HG03060 (cell line): ENCODE results near the gene CFAP299.
"Not testable (repeated sequence)": the region's sequence is repeated elsewhere in the genome, so short reads cannot be mapped to it uniquely, and the experiment has no call there.

Experiments used
- ATAC-seq: cut with Tn5 transposase; IDR thresholded peaks from one replicate; pipeline ENCODE4 v1.9.1; 2021; ENCODE audit warnings: low read depth, moderate number of reproducible peaks; ENCODE audit not compliant: unreplicated experiment

CFAP299 gene

DNA sequence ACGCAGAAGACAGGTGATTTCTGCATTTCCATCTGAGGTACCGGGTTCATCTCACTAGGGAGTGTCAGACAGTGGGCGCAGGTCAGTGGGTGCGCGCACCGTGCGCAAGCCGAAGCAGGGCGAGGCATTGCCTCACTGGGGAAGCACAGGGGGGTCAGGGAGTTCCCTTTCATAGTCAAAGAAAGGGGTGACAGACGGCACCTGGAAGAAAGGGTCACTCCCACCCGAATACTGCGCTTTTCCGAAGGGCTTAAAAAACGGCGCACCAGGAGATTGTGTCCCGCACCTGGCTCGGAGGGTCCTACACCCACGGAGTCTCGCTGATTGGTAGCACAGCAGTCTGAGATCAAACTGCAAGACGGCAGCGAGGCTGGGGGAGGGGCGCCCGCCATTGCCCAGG is 352.2 kb downstream of the CFAP299 start:
- ATAC-seq: not testable (repeated sequence)

- no peak for ATAC-seq
Observed at GRCh38 chr4:80694171-80694570, 358.6 kb downstream of the CFAP299 start.

DNA sequence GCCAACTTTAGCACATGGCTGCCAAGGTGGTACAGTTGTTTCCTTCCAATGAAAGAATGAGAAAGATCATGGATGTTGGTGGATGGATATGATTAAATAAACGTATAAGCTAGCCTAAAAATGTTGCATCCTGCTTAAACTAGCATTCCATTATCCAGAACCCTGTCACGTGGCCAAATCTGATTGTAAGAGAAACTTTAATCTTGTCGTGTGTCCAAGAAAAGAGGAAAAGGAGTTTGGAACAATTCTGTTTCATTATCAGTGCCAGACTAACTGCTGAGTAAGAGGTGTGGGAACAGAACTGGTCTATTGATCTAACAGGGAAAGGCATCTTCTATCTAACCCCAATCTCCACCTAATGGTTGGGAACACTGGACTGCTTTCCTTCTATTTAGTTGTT is 369.8 kb downstream of the CFAP299 start:
- no peak for ATAC-seq

DNA sequence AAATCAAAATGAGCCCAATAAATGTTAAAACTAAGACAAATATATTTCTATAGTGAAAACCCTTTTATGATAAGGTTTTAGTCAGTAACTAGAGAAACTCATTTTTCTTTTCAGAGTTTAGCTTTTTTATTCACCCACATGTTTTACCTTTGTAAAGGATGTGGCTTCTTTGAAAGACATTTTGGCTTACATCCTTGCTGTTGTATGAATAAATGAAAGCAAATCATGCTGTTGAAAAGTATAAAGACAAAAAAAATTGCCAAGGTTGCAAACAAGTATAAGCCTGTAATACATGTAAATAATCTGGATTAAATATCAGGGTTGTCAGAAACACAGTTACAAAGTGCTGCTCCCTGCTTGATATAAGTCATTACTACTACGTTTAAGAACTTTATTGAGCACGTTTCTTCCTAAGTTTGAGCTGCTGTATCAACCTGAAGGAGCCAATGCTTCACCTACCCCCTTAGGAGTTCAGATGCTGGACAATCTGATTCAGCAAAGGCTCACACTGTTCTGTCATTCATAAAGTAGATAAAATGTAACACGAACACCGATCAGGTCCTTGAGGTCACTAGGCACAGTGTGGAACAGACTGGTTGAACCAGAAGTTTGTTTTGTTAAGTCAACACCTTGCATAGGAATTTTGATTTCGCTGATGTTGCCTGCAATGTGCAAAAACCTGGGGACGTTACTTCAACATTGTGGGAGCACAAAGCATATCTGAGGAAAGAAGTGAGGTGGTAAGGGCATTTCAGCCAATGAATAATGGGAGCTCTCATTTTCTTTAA is 373.7 kb downstream of the CFAP299 start:
- ATAC-seq: no peak

- no peak for ATAC-seq
Observed at GRCh38 chr4:80710748-80711451, 375.4 kb downstream of the CFAP299 start.

GRCh38 chr4:80711956-80712355 is 376.4 kb downstream of the CFAP299 start:
- ATAC-seq: no peak

DNA sequence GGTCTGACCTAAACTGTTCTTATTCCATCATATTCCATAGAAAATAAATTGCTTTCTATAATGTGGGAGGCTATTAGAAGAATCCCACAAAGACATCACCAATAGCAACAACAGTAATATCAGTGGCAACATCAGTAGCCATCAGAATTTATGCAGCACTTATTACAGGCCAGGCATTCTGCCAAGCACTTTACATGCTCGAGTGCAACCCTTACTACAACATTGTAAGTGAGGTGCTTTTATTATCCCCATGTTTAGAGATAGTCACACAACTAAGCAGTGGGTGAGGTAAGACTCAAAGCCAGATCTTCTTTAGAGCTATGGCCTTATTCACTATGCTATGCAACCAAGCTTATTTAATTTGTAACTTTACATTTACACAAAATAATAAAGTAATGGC is 377.9 kb downstream of the CFAP299 start:
- ATAC-seq: no peak

GRCh38 chr4:80717204-80717603 is 381.7 kb downstream of the CFAP299 start:
- no peak for ATAC-seq

DNA sequence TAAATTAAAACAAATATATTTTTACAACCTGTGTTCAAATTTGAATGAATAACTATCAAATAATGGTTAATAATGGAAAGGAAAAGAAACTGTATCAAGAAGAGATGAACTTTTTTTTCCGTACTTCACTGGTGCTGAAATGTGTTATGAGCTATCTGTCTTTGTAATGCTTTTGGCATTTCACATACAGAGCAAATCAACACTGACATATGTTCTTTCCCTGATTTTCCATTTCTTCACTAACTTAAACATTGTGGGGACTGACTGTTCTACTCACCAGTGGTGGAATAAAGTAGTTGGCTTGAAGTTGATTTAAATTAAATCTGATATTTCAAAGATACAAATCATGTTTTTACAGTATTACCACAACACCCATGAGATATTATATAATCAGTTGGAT is 390.9 kb downstream of the CFAP299 start:
- no peak for ATAC-seq

GRCh38 chr4:80730158-80730557 is 394.6 kb downstream of the CFAP299 start:
- ATAC-seq: no peak

- no peak for ATAC-seq
Observed at GRCh38 chr4:80731436-80731835, 395.9 kb downstream of the CFAP299 start.

DNA sequence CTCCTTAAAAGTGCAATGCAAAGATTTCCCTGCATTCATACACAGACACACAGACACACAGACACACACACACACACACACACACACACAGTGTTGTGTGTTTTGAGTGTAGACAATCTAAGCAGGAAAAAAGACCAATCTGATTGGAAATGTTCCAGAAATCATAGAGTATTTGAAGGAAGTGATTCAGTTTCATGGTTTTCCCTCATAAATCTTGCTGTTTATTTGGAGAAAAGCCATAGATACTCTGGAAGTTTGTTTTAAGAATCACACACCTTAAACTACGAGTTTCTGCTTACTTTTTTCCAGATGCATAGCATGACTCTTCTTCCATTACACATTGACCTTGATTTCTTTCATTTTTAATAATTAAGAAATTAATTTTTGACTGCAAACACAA is 396.5 kb downstream of the CFAP299 start:
- no peak for ATAC-seq

DNA sequence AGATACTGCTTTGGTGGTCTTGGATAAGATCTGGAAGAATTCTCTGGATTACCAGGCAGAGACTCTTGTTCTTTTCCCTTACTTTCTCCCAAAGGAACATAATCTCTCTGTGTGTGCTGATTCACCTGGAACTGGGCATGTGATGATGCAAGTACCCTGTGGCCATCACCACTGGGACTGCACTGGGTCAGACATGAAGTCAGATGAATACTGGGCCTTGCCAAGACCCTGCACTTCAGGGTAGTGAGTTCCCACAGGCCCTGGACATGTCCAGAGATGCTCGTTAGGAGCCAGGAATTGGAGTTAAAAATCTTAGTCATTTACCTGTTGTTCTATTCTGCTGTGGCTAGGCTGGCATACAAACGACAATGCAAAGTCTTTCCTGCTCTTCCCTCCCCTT is 404.8 kb downstream of the CFAP299 start:
- ATAC-seq: no peak

GRCh38 chr4:80749558-80749957 is 414.0 kb downstream of the CFAP299 start:
- ATAC-seq: not testable (repeated sequence)

DNA sequence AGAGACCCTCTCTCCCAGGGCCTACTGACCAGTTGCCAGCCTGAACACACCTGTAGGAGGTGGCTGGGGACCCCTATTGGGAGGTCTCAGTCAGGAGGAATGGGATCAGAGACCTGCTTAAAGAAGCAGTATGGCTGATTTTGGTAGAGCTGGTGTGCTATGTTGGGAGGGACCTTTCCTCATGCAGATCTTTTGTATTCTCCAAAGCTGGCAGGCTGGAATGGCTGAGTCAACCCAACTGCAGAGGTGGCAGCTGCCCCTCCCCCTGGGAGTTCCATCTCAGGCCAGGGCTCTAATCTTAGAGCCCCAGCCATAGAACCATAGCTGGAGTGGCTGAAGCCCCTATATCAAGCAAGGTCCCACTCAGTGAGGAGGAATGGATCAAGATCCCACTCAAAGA is 415.7 kb downstream of the CFAP299 start:
- ATAC-seq: no peak

GRCh38 chr4:80767944-80768343 is 432.4 kb downstream of the CFAP299 start:
- no peak for ATAC-seq

DNA sequence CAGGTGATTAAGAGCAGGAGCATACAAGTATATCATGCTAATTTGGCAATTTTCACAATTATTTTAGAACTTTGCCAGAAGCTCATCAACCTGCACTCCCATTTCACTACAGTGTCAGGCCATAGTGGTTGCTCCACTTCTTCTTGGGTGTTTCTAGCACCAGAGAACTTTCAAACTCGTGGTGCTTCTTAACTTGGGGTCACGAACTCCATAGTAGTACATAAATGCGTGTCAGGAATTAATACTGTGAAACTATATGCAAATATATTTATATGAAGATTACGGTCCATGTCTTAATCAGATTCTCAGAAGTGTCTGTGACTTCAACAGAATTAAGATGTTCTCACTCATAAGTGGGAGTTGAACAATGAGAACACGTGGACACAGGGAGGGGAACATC is 440.6 kb downstream of the CFAP299 start:
- no peak for ATAC-seq

- no peak for ATAC-seq
Observed at GRCh38 chr4:80781431-80781830, 445.9 kb downstream of the CFAP299 start.

- no peak for ATAC-seq
Observed at GRCh38 chr4:80787306-80787705, 451.8 kb downstream of the CFAP299 start.

- no peak for ATAC-seq
Observed at GRCh38 chr4:80788798-80789197, 453.3 kb downstream of the CFAP299 start.

GRCh38 chr4:80790152-80790551 is 454.6 kb downstream of the CFAP299 start:
- ATAC-seq: no peak

GRCh38 chr4:80793660-80794059 is 458.1 kb downstream of the CFAP299 start:
- not testable (repeated sequence) for ATAC-seq
